PC-3 (cell line): Measurements from ENCODE around the gene SEL1L2. TPM values are rescaled to one million over a fixed set of nuclear protein-coding genes. Genes with fewer than 3 reads are reported as not detected.

Experiments
- ATAC-seq: fragments of 200-7000 bp; cut with Tn5 transposase; 2 replicates; pipeline ENCODE4 v1.9.1; 2020; ENCODE audit warnings: mild to moderate bottlenecking, moderate library complexity
- BruUV-seq: library from RNA; stranded (reverse); fragments of 400-500 nt; replicated peaks from 2 replicates; lab custom pipeline; 2021; lab: Mats Ljungman, UMichigan
- CTCF ChIA-PET: fragments of 300-600 bp; sonication (Branson Sonifier 250); formaldehyde crosslinking; loops from one replicate; lab custom pipeline; 2022; ENCODE audit warnings: antibody characterized with exemption; lab: Charles Lee
- POLR2A ChIA-PET: fragments of 300-600 bp; sonication (Branson Sonifier 250); formaldehyde crosslinking; loops from one replicate; lab custom pipeline; 2022; ENCODE audit warnings: antibody characterized with exemption; ENCODE audit not compliant: unreplicated experiment; lab: Charles Lee
- DNase-seq: peaks from one replicate; pipeline ENCODE4 v3.0.0-alpha.2; 2015
- H2AFZ ChIP-seq: fragments of 300-600 bp; sonication (generic); 2 replicates; pipeline ENCODE4 v1.6.0; 2016; ENCODE audit warnings: antibody characterized with exemption, low read length
- H3F3A ChIP-seq: fragments of 300-600 bp; sonication (generic); one replicate; pipeline ENCODE4 v1.6.0; 2017; ENCODE audit warnings: antibody characterized with exemption, low read length, control low read depth, mild to moderate bottlenecking; ENCODE audit not compliant: unreplicated experiment
- H3K27ac ChIP-seq: fragments of 300-600 bp; sonication (generic); 2 replicates; pipeline ENCODE4 v1.5.1; 2016; ENCODE audit warnings: mild to moderate bottlenecking, low read length
- H3K27me3 ChIP-seq: fragments of 300-600 bp; sonication (generic); 2 replicates; pipeline ENCODE4 v1.6.1; 2016; ENCODE audit warnings: low read length, mixed read lengths
- H3K36me3 ChIP-seq: fragments of 300-600 bp; sonication (generic); 2 replicates; pipeline ENCODE4 v1.6.1; 2016; ENCODE audit warnings: low read depth, mixed run types, low read length, mixed read lengths
- H3K4me1 ChIP-seq: fragments of 300-600 bp; sonication (generic); 2 replicates; pipeline ENCODE4 v1.5.1; 2016; ENCODE audit warnings: low read length; ENCODE audit not compliant: insufficient read depth
- H3K4me2 ChIP-seq: fragments of 300-600 bp; sonication (generic); 2 replicates; pipeline ENCODE4 v1.6.0; 2016; ENCODE audit warnings: low read length
- H3K4me3 ChIP-seq: fragments of 300-600 bp; sonication (generic); 2 replicates; pipeline ENCODE4 v1.5.1; 2016; ENCODE audit warnings: mild to moderate bottlenecking, low read length, mixed read lengths
- H3K79me2 ChIP-seq: fragments of 300-600 bp; sonication (generic); 2 replicates; pipeline ENCODE4 v1.6.1; 2017; ENCODE audit warnings: low read length, mixed read lengths
- H3K9ac ChIP-seq: fragments of 300-600 bp; sonication (generic); 2 replicates; pipeline ENCODE4 v1.6.0; 2016; ENCODE audit warnings: mild to moderate bottlenecking, low read length
- H3K9me2 ChIP-seq: fragments of 300-600 bp; sonication (generic); replicated peaks from 2 replicates; pipeline ENCODE4 v1.6.1; 2016; ENCODE audit warnings: mixed run types, low read length, mixed read lengths
- H3K9me3 ChIP-seq: fragments of 300-600 bp; sonication (generic); 2 replicates; pipeline ENCODE4 v1.6.1; 2016; ENCODE audit warnings: low read length, mixed read lengths
- H4K20me1 ChIP-seq: fragments of 300-600 bp; sonication (generic); 2 replicates; pipeline ENCODE4 v1.6.1; 2016; ENCODE audit warnings: low read length, mixed read lengths
- CTCF ChIP-seq: fragments of 300-600 bp; sonication (generic); conservative IDR thresholded peaks from 2 replicates; pipeline ENCODE4 v1.5.1; 2017; ENCODE audit warnings: antibody characterized with exemption, low read depth, mild to moderate bottlenecking, low read length
- EZH2 ChIP-seq: fragments of 300-600 bp; sonication (generic); IDR thresholded peaks from one replicate; pipeline ENCODE4 v1.6.1; 2017; ENCODE audit warnings: antibody characterized with exemption, mild to moderate bottlenecking, low read length; ENCODE audit not compliant: unreplicated experiment
- EZH2phosphoT487 ChIP-seq: fragments of 300-600 bp; sonication (generic); IDR thresholded peaks from 2 replicates; pipeline ENCODE4 v1.6.1; 2018; ENCODE audit warnings: mild to moderate bottlenecking, antibody characterized with exemption, low read length, borderline replicate concordance
- intact Hi-C: fragments of 100-400 bp; cut with micrococcal nuclease; formaldehyde crosslinking; loops from 2 replicates; pipeline ENCODE4 v1.9.0; 2023
- total RNA-seq: library from RNA; depleted of rRNA; stranded (reverse); fragments of >200 nt; gene quantifications from 2 replicates; pipeline ENCODE4 v1.2.3, GENCODE V29; 2014

SEL1L2 gene
- total RNA-seq, 1 experiment from 2014 or later: not detected

- ATAC-seq (no peak), DNase-seq (no peak)
- no peaks in the 10 kb centered on the region for H3K9me3 ChIP-seq
- CTCF ChIA-PET: no interaction called here
- no peak overlapping the region for H2AFZ ChIP-seq
- no peak overlapping the region for H3K9ac ChIP-seq
- no peaks in the 10 kb centered on the region for H3K4me1 ChIP-seq
- H3K4me2 ChIP-seq: no peak overlapping the region
- H3K4me3 ChIP-seq: no peak overlapping the region
- H3K36me3 ChIP-seq: no peaks in the 10 kb centered on the region
- no peak for TF ChIP-seq EZH2phosphoT487
- no peaks in the 10 kb centered on the region for H3K27me3 ChIP-seq
- H3K79me2 ChIP-seq: no peaks in the 10 kb centered on the region
- POLR2A ChIA-PET: interaction anchor here (0.5 kb wide), 1 partner anchor 42 kb away, joined by 6 read pairs; no protein-coding TSS in a partner anchor
- no peak overlapping the region for H3K27ac ChIP-seq
- BruUV-seq: no TSS peak
- no peaks in the 10 kb centered on the region for H3K9me2 ChIP-seq
- intact Hi-C loops: no loop called here
- no peaks in the 10 kb centered on the region for H4K20me1 ChIP-seq
- H3F3A ChIP-seq: no peaks in the 10 kb centered on the region
Observed at GRCh38 chr20:14005996-14006395, 15.6 kb upstream of the SEL1L2 start.

GRCh38 chr20:14000917-14001316, 10.5 kb upstream of the SEL1L2 start:
- H3K9ac ChIP-seq: no peak overlapping the region
- CTCF ChIA-PET: no interaction called here
- no peaks in the 10 kb centered on the region for H3K9me2 ChIP-seq
- DNase-seq (no peak), ATAC-seq (no peak)
- no peaks in the 10 kb centered on the region for H3K36me3 ChIP-seq
- no peak overlapping the region for H3K27ac ChIP-seq
- no peaks in the 10 kb centered on the region for H3K9me3 ChIP-seq
- no TSS peak for BruUV-seq
- no peak overlapping the region for H2AFZ ChIP-seq
- H3K27me3 ChIP-seq: no peaks in the 10 kb centered on the region
- POLR2A ChIA-PET: no interaction called here
- TF ChIP-seq EZH2: no peak
- TF ChIP-seq EZH2phosphoT487: no peak
- no peak for TF ChIP-seq CTCF
- peaks cover 7% of the 10 kb centered on the region; the same call in 1 of the 2 replicates for H3K4me1 ChIP-seq
- intact Hi-C loops: no loop called here
- H3K4me2 ChIP-seq: no peak overlapping the region
- H3K4me3 ChIP-seq: no peak overlapping the region
- H3K79me2 ChIP-seq: peaks cover 8% of the 10 kb centered on the region
- H4K20me1 ChIP-seq: no peaks in the 10 kb centered on the region
- H3F3A ChIP-seq: no peaks in the 10 kb centered on the region

GRCh38 chr20:13996265-13996664, 5.9 kb upstream of the SEL1L2 start:
- peaks cover 7% of the 10 kb centered on the region; the same call in 1 of the 2 replicates for H3K4me1 ChIP-seq
- intact Hi-C loops: loop anchor here (5.0 kb wide), 1 partner anchor 61 kb away; no protein-coding TSS in a partner anchor
- no peaks in the 10 kb centered on the region for H3K27me3 ChIP-seq
- peak overlapping the region; percentile 94 for H3K4me2 ChIP-seq
- peak overlapping the region; percentile 36 for H3K9ac ChIP-seq
- peak overlapping the region; percentile 74 for H3K4me3 ChIP-seq
- no peak overlapping the region for H3K27ac ChIP-seq
- H2AFZ ChIP-seq: peak overlapping the region; percentile 79
- ChIA-PET POLR2A (interaction anchor here (0.6 kb wide), 2 partner anchors 45 to 381 kb away, joined by 4 to 5 read pairs; no protein-coding TSS in a partner anchor), CTCF (no interaction called here)
- no peaks in the 10 kb centered on the region for H3K9me3 ChIP-seq
- BruUV-seq: no TSS peak
- no peak for TF ChIP-seq CTCF
- TF ChIP-seq EZH2: no peak
- no peak for TF ChIP-seq EZH2phosphoT487
- H3F3A ChIP-seq: no peaks in the 10 kb centered on the region
- no peaks in the 10 kb centered on the region for H3K36me3 ChIP-seq
- no peaks in the 10 kb centered on the region for H3K9me2 ChIP-seq
- peaks cover 8% of the 10 kb centered on the region for H3K79me2 ChIP-seq
- ATAC-seq (peak; percentile 10; the same call in 1 of the 2 replicates), DNase-seq (peak; percentile 37)
- H4K20me1 ChIP-seq: no peaks in the 10 kb centered on the region
